GM19328 (cell line): ENCODE data around the gene TRIO.

ENCODE experiments used
- ATAC-seq: cut with Tn5 transposase; IDR thresholded peaks from one replicate; pipeline ENCODE4 v1.9.1; 2021; ENCODE audit warnings: mild to moderate bottlenecking, moderate library complexity; ENCODE audit not compliant: unreplicated experiment

The TRIO gene

DNA sequence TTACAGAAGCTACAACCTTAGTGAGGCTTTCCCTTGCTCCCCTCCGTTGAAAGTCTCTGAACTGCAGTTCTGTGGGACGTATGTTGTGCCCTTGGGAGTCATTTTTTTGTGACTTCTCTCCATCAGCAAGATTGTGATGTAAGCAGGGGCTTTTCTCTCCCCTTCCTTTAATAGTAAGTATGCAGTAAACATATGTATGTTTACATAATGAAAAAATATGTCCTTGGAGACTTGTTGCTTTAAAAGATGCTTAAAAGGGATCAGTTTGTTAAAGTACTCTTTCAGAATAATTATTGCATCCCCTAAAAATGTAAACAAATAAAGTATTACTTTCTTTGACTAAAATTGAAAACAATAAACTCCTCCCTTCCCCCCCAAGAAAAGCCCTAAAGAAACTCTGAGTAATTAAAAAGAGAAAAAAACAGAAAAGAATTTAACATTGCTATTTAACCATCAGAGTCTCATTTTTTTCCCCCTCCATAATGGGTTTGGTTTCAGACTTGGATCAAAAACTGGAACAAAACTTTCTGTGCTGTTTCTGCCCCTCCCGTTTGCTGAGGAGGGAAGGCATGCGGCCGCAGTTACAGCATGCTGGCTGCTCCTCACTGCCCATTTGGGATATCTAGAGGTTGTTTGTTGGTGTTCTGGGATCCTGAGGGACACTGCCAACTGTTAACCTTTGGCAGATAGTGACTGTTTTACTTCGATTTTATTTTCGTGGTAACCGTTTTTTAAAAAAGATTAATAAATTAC is 40.2 kb downstream of the TRIO start:
- ATAC-seq, result no peak

DNA sequence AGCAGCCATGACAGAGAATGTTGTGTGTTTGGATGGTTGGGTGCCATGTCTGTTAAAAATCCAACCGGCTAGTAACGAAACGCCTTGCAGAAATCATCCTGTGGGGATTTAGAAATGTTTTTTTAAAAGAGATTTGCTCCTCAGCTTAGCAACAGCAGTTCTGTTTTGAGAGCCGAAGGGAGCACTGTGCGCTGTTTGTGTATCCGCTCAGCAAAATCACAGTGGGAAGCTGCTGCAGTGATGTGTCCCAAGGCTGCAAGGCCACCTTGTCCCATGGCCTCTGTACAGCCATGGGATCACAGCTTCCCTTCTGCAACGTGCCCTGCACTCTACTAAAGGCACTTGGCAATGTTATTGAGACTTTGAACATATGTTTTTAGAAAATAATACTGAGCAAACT is 40.9 kb downstream of the TRIO start:
- ATAC-seq, result no peak

DNA sequence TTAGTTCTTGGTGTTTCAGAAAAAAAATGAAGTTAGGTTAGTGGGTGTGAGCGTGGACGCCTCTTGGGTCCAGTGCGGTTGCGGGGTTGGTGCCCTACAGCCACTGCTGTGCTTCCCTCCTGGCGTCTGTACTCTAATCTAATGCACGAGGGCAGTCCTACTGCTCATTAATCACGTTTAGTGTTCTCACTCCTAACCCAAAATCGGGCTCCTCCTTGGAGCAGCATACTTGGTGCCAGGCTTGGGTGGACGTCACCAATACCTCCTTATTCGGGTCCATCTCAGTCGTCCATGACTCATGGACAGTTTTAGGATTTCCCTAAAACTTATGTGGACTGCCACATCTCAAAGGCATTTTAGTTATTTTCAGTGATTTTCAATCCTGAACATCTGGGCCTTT is 41.6 kb downstream of the TRIO start:
- ATAC-seq, result no peak

DNA sequence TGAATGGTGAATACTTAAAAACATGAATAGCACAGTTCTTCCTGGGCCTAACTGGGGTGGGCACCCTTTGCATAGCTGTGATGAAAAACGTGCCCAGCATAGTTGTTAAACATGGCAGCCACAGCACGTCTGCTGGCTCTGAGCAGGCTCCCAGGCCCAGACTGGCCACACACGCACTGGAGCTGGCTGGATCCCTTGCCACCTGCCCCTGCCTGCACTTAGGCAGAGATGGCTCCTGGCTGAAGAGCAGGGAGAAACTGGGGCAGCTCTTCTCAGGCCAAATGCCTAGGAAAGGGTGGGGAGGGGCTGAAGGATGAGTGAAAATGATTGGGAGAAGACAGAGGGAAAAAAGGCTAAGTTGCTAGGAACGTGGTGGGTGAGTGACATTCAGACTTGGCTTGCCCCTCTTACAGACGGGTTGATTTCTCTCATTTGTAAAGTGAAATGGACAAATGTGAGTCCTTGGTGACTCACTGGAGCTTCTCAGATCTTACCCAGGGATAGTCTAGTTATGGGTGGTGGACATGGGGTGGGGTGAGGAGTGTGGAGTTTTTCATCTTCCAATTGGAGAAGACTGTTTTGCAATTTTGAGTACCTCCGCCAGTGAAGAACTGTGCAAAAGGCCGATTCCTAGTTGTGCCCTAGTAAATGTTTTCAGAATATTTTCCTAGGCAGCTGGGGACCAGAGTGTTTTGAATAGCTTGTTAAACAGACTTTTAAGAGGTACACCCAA is 42.4 kb downstream of the TRIO start:
- ATAC-seq, result no peak

DNA sequence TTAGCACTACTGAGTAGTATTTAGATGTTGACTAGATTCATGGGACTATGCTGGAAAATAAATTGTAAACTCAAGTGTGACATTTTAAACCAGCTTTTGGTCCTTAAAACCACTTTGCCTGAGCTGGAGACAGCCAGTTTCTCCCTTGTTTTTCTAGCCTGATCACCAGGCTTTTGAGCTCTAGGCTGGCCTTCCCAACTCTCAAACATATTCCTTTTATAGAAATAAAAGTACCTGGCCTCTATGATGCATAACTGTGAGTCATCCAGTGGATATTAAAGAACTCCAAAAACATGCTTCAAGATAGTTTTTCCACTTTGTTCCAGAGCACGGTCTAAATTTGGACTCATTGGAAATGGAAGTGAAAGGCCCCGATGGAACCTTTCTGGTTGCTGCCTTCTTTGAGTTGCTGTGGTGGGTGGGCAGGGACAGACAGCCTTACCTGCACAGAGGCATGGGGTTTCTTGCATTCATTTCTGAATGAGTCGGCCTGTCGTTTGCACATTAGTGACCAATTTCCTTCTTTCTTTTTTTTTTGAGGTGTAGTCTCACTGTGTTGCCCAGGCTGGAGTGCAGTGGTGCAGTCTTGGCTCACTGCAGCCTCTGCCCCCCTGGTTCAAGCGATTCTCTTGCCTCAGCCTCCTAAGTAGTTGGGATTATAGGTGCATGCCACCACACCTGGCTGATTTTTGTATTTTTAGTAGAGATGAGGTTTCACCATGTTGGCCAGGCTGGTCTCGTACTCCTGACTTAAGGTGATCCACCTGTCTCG is 43.1 kb downstream of the TRIO start:
- no peak for ATAC-seq

DNA sequence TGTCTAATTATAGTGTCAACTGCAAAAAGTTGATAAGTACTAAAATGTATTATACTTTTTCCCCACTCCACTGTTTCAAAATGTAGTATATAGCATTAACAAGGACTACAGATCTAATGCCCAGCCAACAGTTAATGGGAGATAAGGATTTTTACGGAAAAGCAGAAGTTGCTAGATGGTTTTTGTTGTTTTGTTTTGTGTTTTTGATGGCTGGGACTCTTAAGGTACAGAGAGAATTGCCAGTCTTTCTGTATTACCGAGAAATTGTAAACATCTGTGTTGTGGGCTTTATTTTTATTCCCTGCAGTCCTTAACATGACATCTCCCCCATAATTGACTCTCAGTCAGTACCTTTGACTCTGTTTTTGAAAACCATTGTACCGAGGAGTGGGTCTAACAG is 44.0 kb downstream of the TRIO start:
- ATAC-seq, result no peak

DNA sequence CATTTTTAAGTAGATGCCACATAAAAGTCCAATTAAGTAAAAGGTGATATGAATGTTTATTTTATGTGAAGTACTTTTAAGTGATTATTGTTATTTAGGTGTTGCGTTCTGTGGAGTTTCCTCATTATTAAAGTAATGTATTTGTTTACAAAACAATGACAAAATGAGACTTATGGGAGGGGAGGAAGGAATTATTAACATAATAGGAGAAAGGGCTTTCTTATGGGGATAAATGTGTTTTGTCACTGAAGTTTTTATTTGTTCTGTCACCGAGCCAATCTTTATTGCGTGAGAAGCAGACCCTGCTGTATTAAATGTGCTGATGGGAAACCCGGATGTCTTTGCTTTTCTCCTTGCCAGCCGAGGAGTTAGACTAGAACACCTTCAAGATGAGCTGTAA is 44.5 kb downstream of the TRIO start:
- no peak for ATAC-seq

DNA sequence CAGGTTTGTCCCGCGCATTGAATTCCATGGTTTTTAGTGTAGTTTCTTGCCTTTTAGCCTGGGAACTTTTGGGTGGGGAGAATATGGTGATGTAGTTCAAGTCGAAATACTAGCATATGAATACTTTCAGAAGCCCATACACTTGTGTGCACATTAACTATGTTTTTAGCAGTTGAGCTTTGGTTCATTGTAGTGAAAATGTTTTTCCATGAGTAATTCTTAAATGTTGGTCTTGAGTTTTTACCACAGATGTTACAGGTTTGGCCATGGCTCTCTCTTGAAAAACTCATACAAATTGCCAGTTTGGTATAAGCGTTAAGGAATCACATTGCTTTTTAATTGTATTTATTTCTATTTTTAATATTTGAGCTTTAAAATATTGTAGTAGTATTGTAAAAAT is 45.6 kb downstream of the TRIO start:
- ATAC-seq, result no peak

DNA sequence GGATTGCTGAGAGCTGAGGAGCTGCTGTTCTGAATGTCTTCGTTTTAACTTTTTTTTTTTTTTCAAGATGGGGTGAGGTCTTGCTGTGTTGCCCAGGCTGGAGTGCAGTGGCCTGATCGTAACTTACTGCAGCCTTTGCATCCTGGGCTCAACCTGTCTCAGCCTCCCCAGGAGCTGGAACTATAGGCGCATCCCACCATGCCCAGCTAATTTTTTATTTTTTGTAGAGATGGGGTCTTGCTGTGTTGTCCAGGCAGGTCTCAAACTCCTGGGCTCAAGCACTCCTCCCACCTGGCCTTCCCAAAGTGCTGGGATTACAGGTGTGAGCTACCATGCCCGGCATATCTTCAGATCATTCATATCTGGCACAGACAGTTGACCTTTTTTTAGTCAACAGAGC is 46.5 kb downstream of the TRIO start:
- ATAC-seq, result no peak

DNA sequence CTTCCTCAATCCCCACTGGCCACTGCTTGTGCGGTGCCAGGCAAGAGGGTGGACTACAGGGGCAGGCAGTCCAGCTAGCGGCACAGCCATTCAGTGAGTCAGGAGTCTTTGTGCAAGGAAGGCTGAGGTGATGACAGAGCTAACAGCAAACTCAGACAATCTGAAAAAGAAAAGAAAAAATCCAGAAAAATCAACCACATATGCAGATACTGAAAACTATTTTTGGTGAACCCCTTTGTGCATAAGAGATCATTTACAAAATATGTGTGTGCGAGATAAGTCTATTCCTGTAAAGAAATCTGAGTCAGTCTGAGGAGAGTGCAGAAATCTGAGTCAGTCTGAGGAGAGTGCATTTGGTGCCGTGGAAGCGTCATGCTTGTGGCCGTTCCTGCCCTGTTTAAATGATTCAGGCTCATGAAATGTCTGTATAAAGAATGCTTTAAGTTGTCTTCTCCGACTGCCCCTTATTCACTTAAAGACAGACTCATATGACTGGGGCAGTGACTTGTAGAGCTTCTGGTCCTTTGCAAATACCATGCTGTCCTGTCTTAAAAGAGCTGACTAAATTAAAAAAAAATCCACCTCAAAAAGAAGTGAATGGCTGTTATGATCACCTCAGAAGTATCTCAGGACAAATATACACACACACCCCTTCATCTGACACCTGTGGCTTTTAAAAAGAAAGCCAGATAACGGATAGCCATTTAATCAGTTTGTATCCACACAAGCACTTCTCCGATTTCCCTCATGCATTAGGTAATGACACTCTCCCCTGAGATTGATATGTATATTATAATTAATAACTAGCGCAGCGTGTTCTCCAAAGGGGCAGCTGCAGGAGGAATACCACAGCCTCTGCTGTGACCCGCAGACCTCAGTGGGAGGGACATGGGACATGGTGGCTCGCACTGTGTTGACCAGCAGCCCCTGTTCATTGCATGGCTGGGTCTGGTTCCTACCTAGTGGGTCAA is 47.3 kb downstream of the TRIO start:
- ATAC-seq, result no peak

DNA sequence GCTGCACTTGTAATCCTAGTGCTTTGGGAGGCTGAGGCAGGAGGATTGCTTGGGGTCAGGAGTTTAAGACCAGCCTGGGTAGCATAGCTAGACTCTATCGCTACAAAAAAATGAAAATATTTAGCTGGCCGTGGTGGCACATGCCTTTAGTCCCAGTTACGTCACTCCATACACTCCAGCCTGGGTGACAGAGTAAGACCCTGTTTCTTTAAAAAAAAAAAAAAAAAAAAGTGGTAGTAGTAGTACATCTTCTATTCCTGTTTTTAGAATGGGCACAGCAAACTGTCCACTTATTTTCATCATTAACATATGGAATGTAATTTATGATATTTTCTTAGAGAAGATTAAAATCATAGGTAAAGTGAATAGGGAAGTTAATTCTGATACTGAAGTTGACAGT is 48.2 kb downstream of the TRIO start:
- ATAC-seq, result no peak

DNA sequence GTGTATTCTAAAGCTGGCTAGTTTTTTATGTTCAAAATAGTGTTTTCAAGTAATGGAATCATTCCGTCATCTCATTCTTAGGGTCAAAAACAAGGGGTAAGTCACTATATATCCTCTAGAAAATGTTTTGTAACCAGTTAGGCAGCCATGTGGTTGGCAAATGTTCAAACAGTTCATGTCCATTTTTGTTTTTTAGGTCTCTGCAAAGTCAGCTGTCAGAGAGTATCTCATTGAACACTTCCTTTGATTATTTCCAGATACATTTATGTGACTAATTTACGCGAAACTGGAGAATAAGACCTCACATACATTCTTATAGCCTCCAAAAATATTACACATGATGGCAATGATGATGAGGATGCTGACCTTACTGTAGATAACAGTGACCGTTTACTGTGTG is 50.4 kb downstream of the TRIO start:
- ATAC-seq, result no peak

DNA sequence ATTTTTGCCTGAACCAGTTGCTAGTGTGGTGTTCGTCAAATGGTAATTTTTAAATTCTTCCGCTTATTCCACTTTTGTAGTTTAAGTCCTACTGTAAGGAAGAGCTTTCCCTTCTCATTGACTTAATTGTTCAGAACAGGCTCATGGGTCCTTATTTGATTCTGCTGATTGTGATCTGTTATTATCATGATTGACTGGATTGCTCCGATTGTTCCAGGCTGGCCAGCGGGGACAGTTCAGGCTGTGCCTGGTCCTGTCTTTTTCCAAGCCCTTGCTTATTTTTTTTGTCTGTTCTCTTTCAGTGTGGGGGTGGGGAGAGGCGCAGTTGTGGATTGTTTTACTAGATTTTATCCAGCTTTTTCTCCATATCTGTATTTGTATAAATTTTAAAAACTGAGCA is 52.4 kb downstream of the TRIO start:
- ATAC-seq, result no peak

DNA sequence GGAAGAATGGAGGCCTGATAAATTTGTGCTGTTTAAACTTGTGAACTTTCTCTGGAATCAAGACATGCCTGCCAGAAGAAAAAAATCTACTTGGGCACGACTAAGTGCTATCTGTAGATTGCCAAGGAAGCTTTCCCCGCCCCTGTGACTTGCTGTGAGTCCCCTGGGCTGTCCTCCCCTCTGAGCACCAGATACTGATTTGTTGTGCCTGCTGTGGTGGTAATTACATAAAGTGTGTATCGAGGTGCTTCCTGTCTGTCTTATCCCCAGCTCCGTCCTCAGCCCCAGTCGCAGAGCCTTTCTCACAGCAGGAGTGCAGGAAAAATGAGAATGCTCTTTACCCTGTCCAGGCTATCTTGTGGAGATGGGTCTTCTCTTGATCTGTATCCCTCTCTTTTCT is 53.9 kb downstream of the TRIO start:
- ATAC-seq, result no peak

DNA sequence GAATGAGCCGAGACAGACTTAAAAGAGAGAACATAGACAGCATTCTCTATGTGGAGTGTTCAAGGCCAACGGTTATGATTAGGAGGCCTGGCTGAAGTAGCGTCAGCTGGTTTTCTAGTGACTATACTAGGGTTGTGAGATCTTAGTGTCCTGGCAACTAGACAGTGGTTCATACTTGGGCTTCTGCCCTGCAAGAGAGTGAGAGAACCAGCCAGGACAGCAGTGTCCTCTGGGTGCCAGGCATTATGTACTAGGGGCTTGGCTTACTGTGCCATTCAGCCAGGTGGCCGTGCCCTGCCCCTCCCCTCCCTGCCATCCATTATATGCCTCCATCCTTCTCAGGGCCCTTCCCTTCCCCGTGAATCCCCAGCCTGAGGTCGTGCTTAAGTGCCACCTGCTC is 56.8 kb downstream of the TRIO start:
- no peak for ATAC-seq

DNA sequence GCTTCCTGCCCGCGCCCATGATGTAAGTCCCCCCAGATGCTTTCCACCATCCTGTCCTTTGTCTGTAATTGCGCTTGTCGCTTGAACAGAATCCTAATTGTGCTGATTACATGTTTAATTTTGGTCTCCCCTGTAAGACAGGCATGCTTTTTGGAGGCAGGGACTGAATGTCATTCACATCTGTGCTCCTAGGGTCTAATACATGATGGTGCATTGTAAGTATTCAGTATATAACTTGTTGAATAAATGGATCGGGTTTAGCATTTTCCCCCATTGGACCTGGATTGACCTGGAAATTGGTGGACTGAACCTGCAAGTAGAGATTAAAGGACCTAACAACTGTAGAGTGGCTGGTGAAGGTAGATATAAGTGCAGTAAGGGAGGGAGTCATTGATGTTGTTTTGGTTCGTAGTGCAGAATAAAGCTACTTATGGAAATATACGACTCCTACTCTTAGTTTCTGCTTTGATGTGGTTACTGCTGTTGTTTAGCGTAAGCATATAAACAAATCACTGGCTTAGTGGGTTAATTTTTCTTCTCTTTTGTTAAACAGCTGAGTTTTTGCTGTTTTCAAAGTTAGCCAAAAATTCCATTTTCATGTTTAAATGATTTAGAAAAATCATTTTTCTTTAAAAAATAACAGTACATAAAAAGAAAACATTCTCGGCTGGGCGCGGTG is 57.3 kb downstream of the TRIO start:
- ATAC-seq, result no peak

DNA sequence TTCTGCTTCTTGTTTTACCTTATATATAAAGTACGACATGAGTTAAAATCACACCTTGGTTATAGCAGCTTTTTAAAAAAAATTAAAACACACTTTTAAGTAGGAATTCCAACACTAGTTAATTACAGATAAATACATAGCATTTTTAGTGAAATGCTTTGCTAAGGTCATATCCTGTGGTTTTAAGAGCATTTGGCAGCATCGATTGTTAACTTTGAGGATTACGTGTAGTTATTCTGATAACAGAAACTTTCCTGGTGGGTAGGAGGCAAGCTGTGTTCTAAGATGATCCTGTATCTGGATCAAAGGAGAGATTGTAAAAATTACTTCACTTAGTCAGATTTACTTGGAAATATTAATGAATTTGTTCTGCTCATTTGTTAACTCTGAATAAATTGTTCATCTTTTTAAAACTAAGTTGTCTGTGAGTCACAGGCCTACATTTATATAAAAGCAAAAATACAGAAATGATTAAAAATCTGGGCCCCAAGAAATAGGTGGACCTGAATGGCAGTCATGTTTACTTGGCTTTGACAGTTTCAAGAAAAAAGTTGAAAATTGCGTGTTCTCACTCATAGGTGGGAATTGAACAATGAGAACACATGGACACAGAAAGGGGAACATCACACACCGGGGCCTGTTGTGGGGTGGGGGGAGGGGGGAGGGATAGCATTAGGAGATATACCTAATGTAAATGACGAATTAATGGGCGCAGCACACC is 58.3 kb downstream of the TRIO start:
- ATAC-seq, result no peak

DNA sequence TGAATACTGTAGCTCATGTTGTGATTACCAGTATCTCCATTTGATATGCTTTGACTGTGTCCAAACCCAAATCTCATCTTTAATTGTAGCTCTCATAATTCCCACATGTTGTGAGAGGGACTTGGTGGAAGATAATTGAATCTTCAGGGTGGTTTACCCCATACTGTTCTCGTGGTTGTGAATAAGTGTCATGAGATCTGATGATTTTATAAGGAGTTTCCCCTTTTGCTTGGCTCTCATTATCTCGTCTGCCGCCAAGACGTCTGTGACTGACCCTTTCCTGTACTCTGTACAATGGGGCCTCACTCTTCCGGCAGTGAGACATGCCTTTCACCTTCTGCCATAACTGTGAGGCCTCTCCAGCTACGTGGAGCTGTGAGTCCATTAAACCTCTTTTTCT is 59.3 kb downstream of the TRIO start:
- no peak for ATAC-seq

DNA sequence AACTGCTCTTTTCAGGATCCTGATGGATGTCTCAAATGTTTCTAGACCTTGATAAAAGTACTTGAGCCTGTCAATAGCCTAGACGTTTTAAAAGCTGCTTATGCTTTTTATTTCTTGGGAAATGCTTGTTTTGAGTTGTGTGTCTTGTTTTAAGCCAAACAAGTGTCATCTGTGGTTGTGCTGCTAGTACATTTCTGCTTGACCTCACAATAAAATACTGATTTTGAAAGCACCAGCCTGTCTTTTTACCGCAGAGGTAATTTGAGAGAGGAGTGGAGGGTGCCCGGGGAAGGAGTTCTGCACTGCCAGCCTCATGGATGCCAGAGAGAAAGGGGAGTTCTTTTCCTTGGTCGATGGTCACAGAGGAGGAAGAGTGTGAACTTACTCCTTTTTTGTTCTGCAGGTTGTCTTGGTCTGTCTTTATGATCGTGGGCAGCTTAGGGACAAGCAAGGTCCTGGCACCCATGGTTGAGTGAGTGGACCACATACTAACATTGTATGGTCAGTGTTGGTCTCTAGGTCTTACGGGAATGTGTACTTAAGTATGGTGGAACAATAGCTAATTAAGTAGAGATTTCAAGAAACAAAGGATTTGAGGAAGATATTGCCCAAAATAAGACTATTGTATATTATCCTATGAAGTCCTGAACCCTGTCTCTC is 61.0 kb downstream of the TRIO start:
- ATAC-seq, result no peak
